A673 (cell line): Measurements from ENCODE around the gene OR10V1. TPM values are rescaled to one million over a fixed set of nuclear protein-coding genes. Genes with fewer than 3 reads are reported as not detected.

Experiments used
- BruUV-seq: library from RNA; stranded (reverse); fragments of 400-500 nt; replicated peaks from 2 replicates; lab custom pipeline; 2021; lab: Mats Ljungman, UMichigan
- CTCF ChIA-PET: fragments of 300-600 bp; sonication (Branson Sonifier 250); formaldehyde crosslinking; loops from one replicate; lab custom pipeline; 2022; ENCODE audit warnings: antibody characterized with exemption; lab: Charles Lee
- POLR2A ChIA-PET: fragments of 300-600 bp; sonication (Branson Sonifier 250); formaldehyde crosslinking; loops from one replicate; lab custom pipeline; 2022; ENCODE audit warnings: antibody characterized with exemption; ENCODE audit not compliant: low non-redundant PET; lab: Charles Lee
- DNase-seq: peaks from one replicate; pipeline ENCODE4 v3.0.0-alpha.2; 2015; ENCODE audit warnings: low spot score
- H3K27ac ChIP-seq: fragments of 200-600 bp; sonication (generic); 2 replicates; pipeline ENCODE4 v1.5.1; 2016; ENCODE audit warnings: mixed run types, low read depth, mild to moderate bottlenecking, mixed read lengths, antibody characterized with exemption, low read length; ENCODE audit not compliant: poor library complexity, severe bottlenecking
- H3K27me3 ChIP-seq: fragments of 200-600 bp; sonication (generic); replicated peaks from 2 replicates; pipeline ENCODE4 v1.6.1; 2017; ENCODE audit warnings: mixed run types, low read depth, mild to moderate bottlenecking, mixed read lengths, antibody characterized with exemption, low read length; ENCODE audit not compliant: insufficient read depth, poor library complexity
- H3K36me3 ChIP-seq: fragments of 200-600 bp; sonication (generic); 2 replicates; pipeline ENCODE4 v1.6.1; 2016; ENCODE audit warnings: mixed run types, mild to moderate bottlenecking, mixed read lengths, antibody characterized with exemption, low read length; ENCODE audit not compliant: insufficient read depth, poor library complexity, severe bottlenecking
- H3K4me1 ChIP-seq: fragments of 200-600 bp; sonication (generic); 2 replicates; pipeline ENCODE4 v1.6.1; 2017; ENCODE audit warnings: mixed run types, mild to moderate bottlenecking, mixed read lengths, antibody characterized with exemption, low read length; ENCODE audit not compliant: insufficient read depth, poor library complexity, severe bottlenecking
- H3K4me3 ChIP-seq: fragments of 200-600 bp; sonication (generic); 2 replicates; pipeline ENCODE4 v1.5.1; 2016; ENCODE audit warnings: low read depth, mixed run types, mild to moderate bottlenecking, mixed read lengths, low read length; ENCODE audit not compliant: poor library complexity, severe bottlenecking
- H3K9me3 ChIP-seq: fragments of 200-600 bp; sonication (generic); 2 replicates; pipeline ENCODE4 v1.6.1; 2016; ENCODE audit warnings: mixed run types, low read depth, mild to moderate bottlenecking, mixed read lengths, antibody characterized with exemption, low read length; ENCODE audit not compliant: poor library complexity, severe bottlenecking
- EZH2 ChIP-seq: fragments of 200-600 bp; sonication (generic); IDR thresholded peaks from 2 replicates; pipeline ENCODE4 v1.6.1; 2017; ENCODE audit warnings: borderline replicate concordance, low read depth, mild to moderate bottlenecking, mixed read lengths, antibody characterized with exemption, low read length; ENCODE audit not compliant: poor library complexity, severe bottlenecking
- intact Hi-C: fragments of 100-400 bp; cut with micrococcal nuclease; formaldehyde crosslinking; loops from one replicate; pipeline ENCODE4 v1.10.0; 2022; ENCODE audit not compliant: unreplicated experiment
- total RNA-seq: library from RNA; stranded (reverse); gene quantifications from 2 replicates; pipeline ENCODE4 v1.2.3, GENCODE V29; 2021
- TF ChIP-seq, protein P1 (sequence below): fragments of 300-800, 200-600 bp; sonication (generic); conservative IDR thresholded peaks from 2 replicates; pipeline ENCODE4 v1.5.1; 2017; ENCODE audit warnings: low read depth, mild to moderate bottlenecking, antibody characterized with exemption, low read length, moderate library complexity, mixed read lengths

Gene OR10V1
- total RNA-seq, 1 experiment from 2014 or later: not detected

- no peak for DNase-seq
- intact Hi-C loops: no loop called here
- H3K27ac ChIP-seq: no peak overlapping the region
- CTCF ChIA-PET: interaction anchor here (0.7 kb wide), 1 partner anchor 210 kb away, joined by 3 read pairs; no protein-coding TSS in a partner anchor
- no TSS peak for BruUV-seq
- H3K36me3 ChIP-seq: no peaks in the 10 kb centered on the region
- no peak for TF ChIP-seq EZH2
- TF ChIP-seq, protein P1, sequence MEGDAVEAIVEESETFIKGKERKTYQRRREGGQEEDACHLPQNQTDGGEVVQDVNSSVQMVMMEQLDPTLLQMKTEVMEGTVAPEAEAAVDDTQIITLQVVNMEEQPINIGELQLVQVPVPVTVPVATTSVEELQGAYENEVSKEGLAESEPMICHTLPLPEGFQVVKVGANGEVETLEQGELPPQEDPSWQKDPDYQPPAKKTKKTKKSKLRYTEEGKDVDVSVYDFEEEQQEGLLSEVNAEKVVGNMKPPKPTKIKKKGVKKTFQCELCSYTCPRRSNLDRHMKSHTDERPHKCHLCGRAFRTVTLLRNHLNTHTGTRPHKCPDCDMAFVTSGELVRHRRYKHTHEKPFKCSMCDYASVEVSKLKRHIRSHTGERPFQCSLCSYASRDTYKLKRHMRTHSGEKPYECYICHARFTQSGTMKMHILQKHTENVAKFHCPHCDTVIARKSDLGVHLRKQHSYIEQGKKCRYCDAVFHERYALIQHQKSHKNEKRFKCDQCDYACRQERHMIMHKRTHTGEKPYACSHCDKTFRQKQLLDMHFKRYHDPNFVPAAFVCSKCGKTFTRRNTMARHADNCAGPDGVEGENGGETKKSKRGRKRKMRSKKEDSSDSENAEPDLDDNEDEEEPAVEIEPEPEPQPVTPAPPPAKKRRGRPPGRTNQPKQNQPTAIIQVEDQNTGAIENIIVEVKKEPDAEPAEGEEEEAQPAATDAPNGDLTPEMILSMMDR: no peak
- peaks cover 5% of the 10 kb centered on the region for H3K4me1 ChIP-seq
- no peak overlapping the region for H3K4me3 ChIP-seq
- no peaks in the 10 kb centered on the region for H3K9me3 ChIP-seq
- POLR2A ChIA-PET: no interaction called here
- peaks cover 4% of the 10 kb centered on the region for H3K27me3 ChIP-seq
Measured at GRCh38 chr11:59759900-59760299, 46.3 kb upstream of the OR10V1 start.

GRCh38 chr11:59758401-59759037 is 44.9 kb upstream of the OR10V1 start:
- H3K27ac ChIP-seq: no peak overlapping the region
- no TSS peak for BruUV-seq
- ChIA-PET CTCF (no interaction called here), POLR2A (no interaction called here)
- intact Hi-C loops: no loop called here
- no peaks in the 10 kb centered on the region for H3K36me3 ChIP-seq
- H3K4me3 ChIP-seq: no peak overlapping the region
- peaks cover 4% of the 10 kb centered on the region for H3K27me3 ChIP-seq
- peaks cover 5% of the 10 kb centered on the region for H3K4me1 ChIP-seq
- no peak for DNase-seq
- TF ChIP-seq, protein P1: no peak
- no peaks in the 10 kb centered on the region for H3K9me3 ChIP-seq

GRCh38 chr11:59756845-59757244 is 43.2 kb upstream of the OR10V1 start:
- Histone ChIP-seq H3K4me3 (no peak overlapping the region), H3K27ac (no peak overlapping the region), H3K9me3 (no peaks in the 10 kb centered on the region), H3K36me3 (no peaks in the 10 kb centered on the region), H3K27me3 (peaks cover 4% of the 10 kb centered on the region), H3K4me1 (peaks cover 5% of the 10 kb centered on the region)
- no peak for DNase-seq
- BruUV-seq: no TSS peak
- POLR2A ChIA-PET: no interaction called here
- CTCF ChIA-PET: no interaction called here
- TF ChIP-seq, protein P1: no peak
- TF ChIP-seq EZH2: no peak
- intact Hi-C loops: no loop called here
